Fibroblast of peridontal ligament (primary cell): ENCODE results near the gene NDUFC2.
A peak's percentile ranks its signal among the peaks of the same experiment; 100 is the strongest.
"Not testable (repeated sequence)": the region's sequence is repeated elsewhere in the genome, so short reads cannot be mapped to it uniquely, and the experiment has no call there.

Experiments used
- DNase-seq: peaks from one replicate; pipeline ENCODE4 v3.0.0-alpha.2; 2010; ENCODE audit errors: extremely low read depth

The NDUFC2 gene

GRCh38 chr11:78079232-78080083 is at the start of gene NDUFC2:
NDUFC2 (minus strand) TSS chr11:78079862; CDS start chr11:78079744, 118 bp downstream.
- DNase-seq: peak; percentile 85

- DNase-seq: no peak
Measured at GRCh38 chr11:78127403-78127802, 47.7 kb upstream of the NDUFC2 start.

GRCh38 chr11:78112582-78113275 is 33.1 kb upstream of the NDUFC2 start:
- no peak for DNase-seq

- no peak for DNase-seq
Measured at GRCh38 chr11:78111298-78111697, 31.6 kb upstream of the NDUFC2 start.

- peak; percentile 22 for DNase-seq
Measured at GRCh38 chr11:78110830-78111229, 31.2 kb upstream of the NDUFC2 start.

- DNase-seq: no peak
Measured at GRCh38 chr11:78110351-78110750, 30.7 kb upstream of the NDUFC2 start.

GRCh38 chr11:78109081-78110015 is 29.7 kb upstream of the NDUFC2 start:
- DNase-seq: peak; percentile 28

- peak; percentile 53 for DNase-seq
Measured at GRCh38 chr11:78100676-78101472, 21.2 kb upstream of the NDUFC2 start.

GRCh38 chr11:78100261-78100660 is 20.6 kb upstream of the NDUFC2 start:
- no peak for DNase-seq

- DNase-seq: no peak
Measured at GRCh38 chr11:78099666-78100065, 20.0 kb upstream of the NDUFC2 start.

- no peak for DNase-seq
Measured at GRCh38 chr11:78097666-78098385, 18.2 kb upstream of the NDUFC2 start.

- DNase-seq: no peak
Measured at GRCh38 chr11:78094250-78094649, 14.6 kb upstream of the NDUFC2 start.

- DNase-seq: not testable (repeated sequence)
Measured at GRCh38 chr11:78086521-78087074, 6.9 kb upstream of the NDUFC2 start.

GRCh38 chr11:78085972-78086371 is 6.3 kb upstream of the NDUFC2 start:
- no peak for DNase-seq

- DNase-seq: not testable (repeated sequence)
Measured at GRCh38 chr11:78084506-78084905, 4.8 kb upstream of the NDUFC2 start.

GRCh38 chr11:78083021-78083420 is 3.4 kb upstream of the NDUFC2 start:
- no peak for DNase-seq

GRCh38 chr11:78082146-78082545 is 2.5 kb upstream of the NDUFC2 start:
- no peak for DNase-seq

- DNase-seq: no peak
Measured at GRCh38 chr11:78081583-78081982, 1.9 kb upstream of the NDUFC2 start.

- no peak for DNase-seq
Measured at GRCh38 chr11:78080818-78081495, 1.3 kb upstream of the NDUFC2 start.
